Measurements from ENCODE around the gene TIMM22. TPM values are rescaled to one million over a fixed set of nuclear protein-coding genes. Genes with fewer than 3 reads are reported as not detected.

Gene TIMM22
- total and polyA plus RNA-seq, 2 donors (not counting 1 experiment from before 2014, with no cell fraction given), result 4.1 to 9.5 TPM

DNA sequence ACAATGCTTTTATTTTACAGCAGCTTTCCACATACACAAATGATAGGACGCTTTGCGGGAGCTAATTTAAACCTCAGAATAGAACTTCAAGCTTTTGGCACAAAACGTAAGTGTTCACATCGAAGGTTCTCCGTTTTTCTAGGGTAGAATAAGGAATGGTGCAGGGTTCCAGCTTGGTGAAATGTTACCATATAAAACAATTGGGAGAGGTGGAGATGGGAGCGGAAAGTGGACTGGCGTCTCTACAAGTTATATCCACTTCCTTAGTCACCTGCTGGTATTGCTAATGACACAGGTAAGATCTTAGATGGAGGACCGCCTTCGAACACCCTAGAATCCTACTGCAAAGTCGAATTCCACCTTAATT is 15.7 kb upstream of the TIMM22 start:
- H2AFZ ChIP-seq (ENCODE audit: insufficient read depth, low read depth, low read length, poor library complexity, severe bottlenecking), result peak overlapping the region; percentile 81
- WGBS (ENCODE audit: insufficient coverage), result 5% methylated on average over 4 of the region's 10 CpGs
- H3K27me3 Mint-ChIP-seq, result peaks cover 16% of the 10 kb centered on the region
- H3K27me3 ChIP-seq (replicated peaks in 1 of 4; ENCODE audit: control extremely low read depth in 1 of 4, control insufficient read depth in 3 of 4, insufficient read depth in 4 of 4, low read length in 3 of 4), result peaks cover 0 to 26% (median 21%) of the 10 kb centered on the region in 4 experiments
- H3K27ac ChIP-seq (ENCODE audit: low read length in 2 of 2), result peak overlapping the region in 1 of 2 donors; percentile 18
- H3K4me3 Mint-ChIP-seq, result peak overlapping the region; percentile 87
- peak overlapping the region; percentile 91 for H3K4me2 ChIP-seq (replicated peaks; ENCODE audit: low read depth, low read length, poor library complexity, severe bottlenecking)
- ChIA-PET CTCF (interaction anchor here (0.7 to 2.9 kb wide), 22 partner anchors 8 to 595 kb away, joined by 3 to 36 read pairs (median 4); partner anchors contain the start of genes GLOD4, MRM3, TIMM22 and VPS53), POLR2A (interaction anchor here (0.9 to 2.7 kb wide), 2 partner anchors 16 to 569 kb away, joined by 4 to 23 read pairs; partner anchors contain the start of gene TIMM22)
- peaks cover 23 to 28% of the 10 kb centered on the region in 2 donors for H3K4me1 ChIP-seq (ENCODE audit: control insufficient read depth in 2 of 2, insufficient read depth in 2 of 2, low read length in 2 of 2)
- TF ChIP-seq, protein P1, sequence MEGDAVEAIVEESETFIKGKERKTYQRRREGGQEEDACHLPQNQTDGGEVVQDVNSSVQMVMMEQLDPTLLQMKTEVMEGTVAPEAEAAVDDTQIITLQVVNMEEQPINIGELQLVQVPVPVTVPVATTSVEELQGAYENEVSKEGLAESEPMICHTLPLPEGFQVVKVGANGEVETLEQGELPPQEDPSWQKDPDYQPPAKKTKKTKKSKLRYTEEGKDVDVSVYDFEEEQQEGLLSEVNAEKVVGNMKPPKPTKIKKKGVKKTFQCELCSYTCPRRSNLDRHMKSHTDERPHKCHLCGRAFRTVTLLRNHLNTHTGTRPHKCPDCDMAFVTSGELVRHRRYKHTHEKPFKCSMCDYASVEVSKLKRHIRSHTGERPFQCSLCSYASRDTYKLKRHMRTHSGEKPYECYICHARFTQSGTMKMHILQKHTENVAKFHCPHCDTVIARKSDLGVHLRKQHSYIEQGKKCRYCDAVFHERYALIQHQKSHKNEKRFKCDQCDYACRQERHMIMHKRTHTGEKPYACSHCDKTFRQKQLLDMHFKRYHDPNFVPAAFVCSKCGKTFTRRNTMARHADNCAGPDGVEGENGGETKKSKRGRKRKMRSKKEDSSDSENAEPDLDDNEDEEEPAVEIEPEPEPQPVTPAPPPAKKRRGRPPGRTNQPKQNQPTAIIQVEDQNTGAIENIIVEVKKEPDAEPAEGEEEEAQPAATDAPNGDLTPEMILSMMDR (IDR thresholded peaks at IDR 0.05), result peak; percentile 39
- TF ChIP-seq EZH2 (IDR thresholded peaks at IDR 0.05; ENCODE audit: borderline replicate concordance, insufficient read depth, low read depth, low read length, poor library complexity, severe bottlenecking), result no peak
- no peak for DNase-seq
- H3K4me3 ChIP-seq (ENCODE audit: control extremely low read depth in 1 of 5, extremely low read depth in 1 of 5, insufficient read depth in 1 of 5, low read depth in 2 of 5, low read length in 4 of 5), result peak overlapping the region in 4 of 5 experiments; percentile 27 to 67 (median 64)
- no peaks in the 10 kb centered on the region for H4K20me1 ChIP-seq (ENCODE audit: control insufficient read depth, insufficient read depth, low read length, poor library complexity, severe bottlenecking)
- peak overlapping the region; percentile 67 for H3K9ac ChIP-seq (ENCODE audit: low read length)
- intact Hi-C loops (cut with micrococcal nuclease), result loop anchor here (1.0 to 5.0 kb wide), 4 partner anchors 15 to 229 kb away; partner anchors contain the start of genes GEMIN4, GLOD4 and MRM3
- H3K79me2 ChIP-seq (ENCODE audit: control insufficient read depth, insufficient read depth, low read length), result no peaks in the 10 kb centered on the region
- peak overlapping the region; percentile 82 for H3K27ac Mint-ChIP-seq
- H3K36me3 ChIP-seq (replicated peaks in 1 of 2; ENCODE audit: control extremely low read depth in 1 of 2, control insufficient read depth in 1 of 2, extremely low read depth in 1 of 2, insufficient read depth in 2 of 2, low read length in 1 of 2), result no peaks in the 10 kb centered on the region
- ATAC-seq (ENCODE audit: low read depth), result no peak
- H3K9me3 ChIP-seq (ENCODE audit: control extremely low read depth in 1 of 3, control insufficient read depth in 2 of 3, insufficient read depth in 1 of 3, low read length in 2 of 3), result peaks cover 0 to 7% (median 0%) of the 10 kb centered on the region in 3 donors
- peaks cover 21% of the 10 kb centered on the region for H3K4me1 Mint-ChIP-seq
- H3K9me3 Mint-ChIP-seq (ENCODE audit: insufficient read depth), result no peaks in the 10 kb centered on the region

GRCh38 chr17:983921-984320 is 13.0 kb upstream of the TIMM22 start:
- H3K27ac ChIP-seq (ENCODE audit: low read length in 2 of 2), result no peak overlapping the region
- ChIA-PET POLR2A (no interaction called here), CTCF (no interaction called here)
- H3K9ac ChIP-seq (ENCODE audit: low read length), result no peak overlapping the region
- no peak overlapping the region for H3K4me3 Mint-ChIP-seq
- H2AFZ ChIP-seq (ENCODE audit: insufficient read depth, low read depth, low read length, poor library complexity, severe bottlenecking), result no peak overlapping the region
- H3K27me3 Mint-ChIP-seq, result no peaks in the 10 kb centered on the region
- no peak for TF ChIP-seq EZH2 (IDR thresholded peaks at IDR 0.05; ENCODE audit: borderline replicate concordance, insufficient read depth, low read depth, low read length, poor library complexity, severe bottlenecking)
- TF ChIP-seq, protein P1 (IDR thresholded peaks at IDR 0.05), result no peak
- H3K4me1 Mint-ChIP-seq, result peaks cover 13% of the 10 kb centered on the region
- H3K4me3 ChIP-seq (ENCODE audit: control extremely low read depth in 1 of 5, extremely low read depth in 1 of 5, insufficient read depth in 1 of 5, low read depth in 2 of 5, low read length in 4 of 5), result no peak overlapping the region
- no peak overlapping the region for H3K27ac Mint-ChIP-seq
- no peaks in the 10 kb centered on the region for H3K27me3 ChIP-seq (replicated peaks in 1 of 4; ENCODE audit: control extremely low read depth in 1 of 4, control insufficient read depth in 3 of 4, insufficient read depth in 4 of 4, low read length in 3 of 4)
- H3K4me2 ChIP-seq (replicated peaks; ENCODE audit: low read depth, low read length, poor library complexity, severe bottlenecking), result no peak overlapping the region
- whole genome bisulfite sequencing (ENCODE audit: insufficient coverage), result 76% methylated on average over 2 of the region's 3 CpGs
- ATAC-seq (ENCODE audit: low read depth) (no peak), DNase-seq (no peak)
- no peaks in the 10 kb centered on the region for H4K20me1 ChIP-seq (ENCODE audit: control insufficient read depth, insufficient read depth, low read length, poor library complexity, severe bottlenecking)
- H3K9me3 ChIP-seq (ENCODE audit: control extremely low read depth in 1 of 3, control insufficient read depth in 2 of 3, insufficient read depth in 1 of 3, low read length in 2 of 3), result peaks cover 0 to 7% (median 0%) of the 10 kb centered on the region in 3 donors
- no peaks in the 10 kb centered on the region for H3K79me2 ChIP-seq (ENCODE audit: control insufficient read depth, insufficient read depth, low read length)
- intact Hi-C loops (cut with micrococcal nuclease), result loop anchor here (5.0 kb wide), 1 partner anchor 202 kb away; the partner anchor contains the start of genes GLOD4 and MRM3
- no peaks in the 10 kb centered on the region for H3K36me3 ChIP-seq (replicated peaks in 1 of 2; ENCODE audit: control extremely low read depth in 1 of 2, control insufficient read depth in 1 of 2, extremely low read depth in 1 of 2, insufficient read depth in 2 of 2, low read length in 1 of 2)
- peaks cover 12 to 19% of the 10 kb centered on the region in 2 donors for H3K4me1 ChIP-seq (ENCODE audit: control insufficient read depth in 2 of 2, insufficient read depth in 2 of 2, low read length in 2 of 2)
- no peaks in the 10 kb centered on the region for H3K9me3 Mint-ChIP-seq (ENCODE audit: insufficient read depth)
